CD4-positive, CD25-positive, alpha-beta regulatory T cell (primary cell): ENCODE results near the gene GPR35. TPM values are rescaled to one million over a fixed set of nuclear protein-coding genes. Genes with fewer than 3 reads are reported as not detected.

Source experiments
- ATAC-seq, 2 donors: fragments of 150-1000 bp; cut with Tn5 transposase; one replicate each; pipeline ENCODE4 v1.10.0; 2021; ENCODE audit warnings: low read depth in 2 of 2, moderate number of reproducible peaks in 2 of 2, moderate library complexity in 1 of 2
- DNase-seq, 3 donors: peaks; one replicate each; pipeline versions ENCODE4 v3.0.0 to v3.0.0-alpha.2; 2012 to 2022; ENCODE audit warnings: mixed read lengths in 1 of 3
- H3K27ac ChIP-seq: one replicate; pipeline ENCODE4 v1.7.0; 2013; ENCODE audit warnings: mild to moderate bottlenecking, low read length; ENCODE audit not compliant: insufficient read depth, poor library complexity, severe bottlenecking
- H3K27me3 ChIP-seq: one replicate; pipeline ENCODE4 v1.7.0; 2013; ENCODE audit warnings: low read length; ENCODE audit not compliant: control insufficient read depth, insufficient read depth
- H3K36me3 ChIP-seq: one replicate; pipeline ENCODE4 v1.7.0; 2013; ENCODE audit warnings: mild to moderate bottlenecking, low read length, moderate library complexity; ENCODE audit not compliant: control insufficient read depth, insufficient read depth
- H3K4me1 ChIP-seq: 2 replicates; pipeline ENCODE4 v1.7.0; 2013; ENCODE audit warnings: mild to moderate bottlenecking, low read length; ENCODE audit not compliant: insufficient read depth, control insufficient read depth, poor library complexity, severe bottlenecking
- H3K4me3 ChIP-seq: one replicate; pipeline ENCODE4 v1.7.0; 2013; ENCODE audit warnings: low read depth, mild to moderate bottlenecking, low read length, moderate library complexity
- H3K9me3 ChIP-seq, 2 experiments: 1 replicate in 1 of 2; 2 replicates in 1 of 2; pipeline ENCODE4 v1.7.0; 2013; ENCODE audit warnings: low read length in 2 of 2, mild to moderate bottlenecking in 1 of 2, moderate library complexity in 1 of 2; ENCODE audit not compliant: control insufficient read depth in 2 of 2
- H3K27ac Mint-ChIP-seq, 3 donors: one replicate each; pipeline ENCODE4 v1.8.0; 2020 to 2022; ENCODE audit warnings: mild to moderate bottlenecking in 3 of 3, mixed read lengths in 3 of 3, moderate library complexity in 2 of 3
- H3K27me3 Mint-ChIP-seq: one replicate; pipeline ENCODE4 v1.8.0; 2022; ENCODE audit warnings: mild to moderate bottlenecking, mixed read lengths
- H3K36me3 Mint-ChIP-seq: one replicate; pipeline ENCODE4 v1.8.0; 2020; ENCODE audit warnings: mixed read lengths
- H3K4me1 Mint-ChIP-seq, 4 donors: one replicate each; pipeline ENCODE4 v1.8.0; 2020 to 2022; ENCODE audit warnings: mixed read lengths in 4 of 4, mild to moderate bottlenecking in 1 of 4
- H3K4me3 Mint-ChIP-seq, 4 donors: one replicate each; pipeline ENCODE4 v1.8.0; 2020 to 2022; ENCODE audit warnings: mild to moderate bottlenecking in 4 of 4, mixed read lengths in 4 of 4, moderate library complexity in 3 of 4
- H3K9me3 Mint-ChIP-seq, 7 donors: one replicate each; pipeline ENCODE4 v1.8.0; 2020 to 2022; ENCODE audit warnings: mixed read lengths in 7 of 7, mild to moderate bottlenecking in 3 of 7, moderate library complexity in 2 of 7
- polyA plus RNA-seq, 4 donors: library from polyadenylated mRNA; unstranded; fragments of 300-500 nt; fragmentation: Illumina TruSeq; gene quantifications; one replicate each; pipeline ENCODE4 v1.2.3, GENCODE V29; 2021
- total RNA-seq: library from RNA; stranded (reverse); gene quantifications from one replicate; pipeline ENCODE4 v1.2.3, GENCODE V29; 2022

The GPR35 gene
- total and polyA plus RNA-seq, 5 donors from 2014 or later: 0.24 to 11.0 (median 0.56) TPM

GRCh38 chr2:240643093-240643810 is 18.0 kb downstream of the GPR35 start:
- Histone ChIP-seq H3K36me3 (no peaks in the 10 kb centered on the region), H3K4me1 (no peaks in the 10 kb centered on the region), H3K4me3 (no peak overlapping the region), H3K9me3 (no peaks in the 10 kb centered on the region), H3K27ac (no peak overlapping the region), H3K27me3 (no peaks in the 10 kb centered on the region)
- ATAC-seq: no peak
- no peak overlapping the region for H3K27ac Mint-ChIP-seq
- H3K4me1 Mint-ChIP-seq: peaks cover 0 to 2% (median 0%) of the 10 kb centered on the region in 4 donors
- DNase-seq: no peak
- H3K4me3 Mint-ChIP-seq: no peak overlapping the region
- H3K36me3 Mint-ChIP-seq: no peaks in the 10 kb centered on the region
- H3K27me3 Mint-ChIP-seq: no peaks in the 10 kb centered on the region
- H3K9me3 Mint-ChIP-seq: peaks cover 0 to 1% (median 0%) of the 10 kb centered on the region in 7 donors

- Mint-ChIP-seq H3K4me3 (no peak overlapping the region), H3K9me3 (peaks cover 0 to 1% (median 0%) of the 10 kb centered on the region in 7 donors), H3K27ac (no peak overlapping the region), H3K36me3 (no peaks in the 10 kb centered on the region), H3K27me3 (peaks cover 5% of the 10 kb centered on the region), H3K4me1 (peaks cover 0 to 2% (median 0%) of the 10 kb centered on the region in 4 donors)
- ATAC-seq (no peak), DNase-seq (no peak)
- Histone ChIP-seq H3K27ac (no peak overlapping the region), H3K9me3 (no peaks in the 10 kb centered on the region), H3K36me3 (no peaks in the 10 kb centered on the region), H3K4me3 (no peak overlapping the region), H3K27me3 (no peaks in the 10 kb centered on the region), H3K4me1 (no peaks in the 10 kb centered on the region)
These were observed 18.5 kb downstream of the GPR35 start for GRCh38 chr2:240643811-240644150.

DNA sequence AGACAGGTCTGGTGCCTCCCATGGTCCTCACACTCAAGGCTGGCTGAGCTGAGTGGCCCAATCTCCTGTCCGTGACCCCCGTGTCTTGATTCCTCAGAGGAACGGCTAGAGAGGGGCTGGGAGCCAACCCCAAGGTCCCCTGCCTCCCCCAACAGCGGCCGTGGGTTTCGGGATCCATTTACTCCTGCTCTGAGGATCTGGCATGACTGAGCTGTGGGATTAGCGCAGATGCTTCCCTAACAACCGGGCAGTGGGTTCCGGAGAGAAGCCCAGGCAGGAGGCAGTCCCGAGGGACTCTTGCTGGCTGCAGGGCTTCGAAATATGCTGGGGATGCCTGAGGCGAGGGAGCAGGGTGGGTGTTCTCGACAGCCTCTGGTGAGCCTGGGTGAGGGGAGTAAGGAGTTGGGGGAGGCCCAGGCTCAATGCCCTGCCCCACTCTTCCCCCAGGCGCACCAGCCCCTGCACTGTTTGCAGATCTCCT is 18.9 kb downstream of the GPR35 start:
- Histone ChIP-seq H3K36me3 (no peaks in the 10 kb centered on the region), H3K9me3 (no peaks in the 10 kb centered on the region), H3K4me1 (no peaks in the 10 kb centered on the region), H3K27ac (no peak overlapping the region), H3K27me3 (no peaks in the 10 kb centered on the region), H3K4me3 (no peak overlapping the region)
- Mint-ChIP-seq H3K9me3 (peaks cover 0 to 1% (median 0%) of the 10 kb centered on the region in 7 donors), H3K4me3 (no peak overlapping the region), H3K27me3 (peaks cover 9% of the 10 kb centered on the region), H3K36me3 (no peaks in the 10 kb centered on the region), H3K4me1 (peaks cover 0 to 2% (median 0%) of the 10 kb centered on the region in 4 donors), H3K27ac (no peak overlapping the region)
- ATAC-seq (no peak), DNase-seq (no peak)

GRCh38 chr2:240644859-240645301 is 19.6 kb downstream of the GPR35 start:
- no peaks in the 10 kb centered on the region for H3K27me3 ChIP-seq
- peaks cover 0 to 2% (median 0%) of the 10 kb centered on the region in 4 donors for H3K4me1 Mint-ChIP-seq
- ATAC-seq: no peak
- H3K9me3 Mint-ChIP-seq: peaks cover 0 to 1% (median 0%) of the 10 kb centered on the region in 7 donors
- no peaks in the 10 kb centered on the region for H3K9me3 ChIP-seq
- peaks cover 14% of the 10 kb centered on the region for H3K27me3 Mint-ChIP-seq
- no peaks in the 10 kb centered on the region for H3K36me3 ChIP-seq
- no peak for DNase-seq
- H3K4me3 ChIP-seq: no peak overlapping the region
- no peak overlapping the region for H3K4me3 Mint-ChIP-seq
- H3K4me1 ChIP-seq: no peaks in the 10 kb centered on the region
- no peak overlapping the region for H3K27ac ChIP-seq
- H3K36me3 Mint-ChIP-seq: no peaks in the 10 kb centered on the region
- H3K27ac Mint-ChIP-seq: no peak overlapping the region

DNA sequence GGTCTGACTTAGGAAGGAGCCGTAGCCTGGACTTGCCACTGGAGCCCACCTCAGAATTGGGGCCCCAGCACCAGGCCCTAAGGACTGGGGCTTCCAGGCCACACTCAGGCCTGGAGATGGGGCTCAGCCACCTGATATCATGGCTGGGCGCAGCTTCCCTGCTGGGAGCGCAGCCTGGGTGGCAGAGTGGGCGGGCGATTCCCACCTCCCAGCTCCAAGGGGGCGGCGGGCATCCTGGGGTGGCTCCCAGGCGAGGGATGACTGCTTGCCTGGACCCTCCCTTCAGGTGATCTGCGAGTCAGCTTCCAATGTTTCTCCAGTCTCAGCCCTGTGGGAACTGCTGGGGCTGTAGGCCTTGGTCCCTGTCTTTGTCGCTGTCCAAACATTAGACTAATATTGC is 20.1 kb downstream of the GPR35 start:
- Histone ChIP-seq H3K4me1 (no peaks in the 10 kb centered on the region), H3K36me3 (no peaks in the 10 kb centered on the region), H3K9me3 (no peaks in the 10 kb centered on the region), H3K27me3 (no peaks in the 10 kb centered on the region), H3K27ac (no peak overlapping the region), H3K4me3 (no peak overlapping the region)
- Mint-ChIP-seq H3K4me1 (peaks cover 0 to 2% (median 0%) of the 10 kb centered on the region in 4 donors), H3K27me3 (peaks cover 14% of the 10 kb centered on the region), H3K27ac (no peak overlapping the region), H3K4me3 (no peak overlapping the region), H3K36me3 (no peaks in the 10 kb centered on the region), H3K9me3 (peaks cover 0 to 1% (median 0%) of the 10 kb centered on the region in 7 donors)
- ATAC-seq (no peak), DNase-seq (no peak)

GRCh38 chr2:240645801-240646175 is 20.5 kb downstream of the GPR35 start:
- no peaks in the 10 kb centered on the region for H3K36me3 ChIP-seq
- no peaks in the 10 kb centered on the region for H3K9me3 ChIP-seq
- H3K9me3 Mint-ChIP-seq: peaks cover 0 to 1% (median 0%) of the 10 kb centered on the region in 7 donors
- peaks cover 0 to 2% (median 0%) of the 10 kb centered on the region in 4 donors for H3K4me1 Mint-ChIP-seq
- peaks cover 15% of the 10 kb centered on the region for H3K27me3 Mint-ChIP-seq
- ATAC-seq (no peak), DNase-seq (no peak)
- no peak overlapping the region for H3K27ac ChIP-seq
- H3K4me3 Mint-ChIP-seq: no peak overlapping the region
- H3K27ac Mint-ChIP-seq: no peak overlapping the region
- no peak overlapping the region for H3K4me3 ChIP-seq
- no peaks in the 10 kb centered on the region for H3K4me1 ChIP-seq
- H3K36me3 Mint-ChIP-seq: no peaks in the 10 kb centered on the region
- no peaks in the 10 kb centered on the region for H3K27me3 ChIP-seq

DNA sequence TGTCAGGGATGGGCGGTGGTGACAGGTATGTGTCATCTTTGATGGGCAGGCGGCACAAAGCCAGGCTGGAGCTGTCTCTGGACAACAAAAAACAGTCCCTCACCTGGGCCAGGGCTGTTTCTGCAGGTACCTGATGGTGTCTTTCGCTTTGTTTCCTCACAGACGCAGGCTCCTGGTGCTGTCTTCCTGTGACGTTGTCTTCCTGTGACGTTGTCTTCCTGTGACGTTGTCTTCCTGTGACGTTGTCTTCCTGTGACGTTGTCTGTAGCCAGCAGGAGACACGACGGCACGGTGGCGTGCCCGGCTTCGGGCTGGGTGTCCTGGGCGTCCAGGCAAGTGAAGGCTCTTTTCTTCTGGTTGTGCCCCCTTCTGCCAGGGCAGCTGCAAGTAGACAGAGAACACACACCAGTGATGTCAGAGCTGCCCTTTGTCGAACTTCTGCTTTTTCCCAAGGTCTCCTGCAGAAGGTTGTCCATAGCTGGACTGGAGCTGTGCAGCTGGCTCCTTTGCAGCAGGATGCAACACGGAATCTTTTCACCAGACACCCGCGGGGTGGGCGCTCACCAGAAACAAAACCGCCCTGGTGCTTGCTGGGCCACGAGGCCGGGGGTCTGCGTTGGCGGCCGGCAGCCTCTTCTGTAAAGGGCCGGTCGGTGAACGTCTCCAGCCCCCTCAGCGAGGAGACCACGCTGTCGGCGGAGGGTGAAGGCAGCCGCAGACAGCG is 21.1 kb downstream of the GPR35 start:
- ATAC-seq (no peak), DNase-seq (peak in 1 of 3 donors; percentile 30)
- Mint-ChIP-seq H3K9me3 (peaks cover 0 to 1% (median 0%) of the 10 kb centered on the region in 7 donors), H3K27ac (no peak overlapping the region), H3K27me3 (peaks cover 20% of the 10 kb centered on the region), H3K36me3 (no peaks in the 10 kb centered on the region), H3K4me1 (peaks cover 0 to 2% (median 0%) of the 10 kb centered on the region in 4 donors), H3K4me3 (no peak overlapping the region)
- Histone ChIP-seq H3K27me3 (no peaks in the 10 kb centered on the region), H3K4me3 (no peak overlapping the region), H3K4me1 (no peaks in the 10 kb centered on the region), H3K36me3 (no peaks in the 10 kb centered on the region), H3K9me3 (no peaks in the 10 kb centered on the region), H3K27ac (no peak overlapping the region)
